NCI-H345 (cell line): ENCODE data around the gene GRIFIN.

Experiments
- DNase-seq: peaks from one replicate; lab custom pipeline; 2025; lab: John Stamatoyannopoulos, UW

Gene GRIFIN

GRCh38 chr7:2432910-2433712 is 43.1 kb downstream of the GRIFIN start:
- no peak for DNase-seq

- no peak for DNase-seq
Measured at GRCh38 chr7:2431260-2431867, 44.8 kb downstream of the GRIFIN start.

GRCh38 chr7:2425749-2426148 is 50.4 kb downstream of the GRIFIN start:
- no peak for DNase-seq
